ENCODE results near the gene HSPA9. TPM values are rescaled to one million over a fixed set of nuclear protein-coding genes. Genes with fewer than 3 reads are reported as not detected.

Gene HSPA9
- total RNA-seq, 1 experiment from 2014 or later, result 414 TPM

DNA sequence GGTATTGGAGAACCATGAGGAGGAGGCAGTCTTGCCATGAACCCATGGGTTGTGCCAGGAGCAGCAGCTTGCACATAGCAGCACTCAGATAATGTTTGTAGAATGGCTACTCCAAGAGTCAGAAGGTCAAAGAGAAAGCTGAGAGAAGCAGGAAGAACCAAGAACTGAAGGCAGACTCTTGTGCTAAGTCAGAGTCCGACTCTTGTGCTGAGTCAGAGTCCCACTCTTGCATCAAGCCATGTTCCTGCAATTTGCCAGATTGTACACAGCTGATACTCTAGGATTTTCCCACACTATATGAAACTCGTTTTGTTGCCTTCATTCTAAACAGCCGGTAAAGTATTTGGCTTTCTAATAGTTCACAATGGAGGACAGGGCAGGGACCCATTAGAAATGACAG is 26.2 kb upstream of the HSPA9 start:
- no peak for ATAC-seq

DNA sequence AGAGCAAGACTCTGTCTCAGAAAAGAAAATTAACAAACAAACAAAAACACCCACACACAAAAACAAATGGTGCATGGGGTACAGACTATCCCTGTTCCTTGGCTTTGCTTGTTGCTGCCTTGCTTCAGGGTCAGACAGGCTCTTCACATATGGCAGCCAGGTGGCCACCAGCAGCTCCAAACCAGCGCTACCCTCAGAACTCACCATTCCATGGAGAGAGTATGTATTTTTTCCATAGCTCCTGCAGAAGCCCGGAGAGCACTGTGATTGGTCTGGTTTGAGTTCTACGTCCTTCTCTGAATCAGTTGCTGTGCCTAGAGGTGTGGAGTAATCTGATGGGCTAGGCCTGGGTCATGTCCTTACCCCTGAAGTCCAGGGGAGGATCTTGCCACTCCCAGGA is 25.2 kb upstream of the HSPA9 start:
- H3K4me1 Mint-ChIP-seq, result peaks cover 11% of the 10 kb centered on the region
- ChIA-PET CTCF (interaction anchor here (1.6 to 1.9 kb wide), 2 partner anchors 11 kb away, joined by 6 read pairs; no protein-coding TSS in a partner anchor), POLR2A (no interaction called here)
- no peaks in the 10 kb centered on the region for H3K36me3 Mint-ChIP-seq
- no peak for TF ChIP-seq PRRX2 (CRISPR knock-in tag; IDR thresholded peaks at IDR 0.05)
- TF ChIP-seq OVOL2 (CRISPR knock-in tag; IDR thresholded peaks at IDR 0.05; ENCODE audit: borderline replicate concordance), result no peak
- no peak for TF ChIP-seq ETV6 (CRISPR knock-in tag; IDR thresholded peaks at IDR 0.05)
- ATAC-seq, result no peak
- H3K27ac Mint-ChIP-seq, result no peak overlapping the region
- no peak for DNase-seq (ENCODE audit: low spot score)
- no peaks in the 10 kb centered on the region for H3K27me3 Mint-ChIP-seq (ENCODE audit: low read depth)
- H3K9me3 Mint-ChIP-seq, result peaks cover 3% of the 10 kb centered on the region; the same call in 1 of the 2 replicates
- H3K4me3 Mint-ChIP-seq, result no peak overlapping the region

More for the DNA sequence above, 26.2 kb upstream of the HSPA9 start:
- ChIA-PET CTCF (interaction anchor here (1.9 kb wide), 1 partner anchor 10 kb away, joined by 6 read pairs; no protein-coding TSS in a partner anchor), POLR2A (no interaction called here)
- Mint-ChIP-seq H3K9me3 (peaks cover 3% of the 10 kb centered on the region; the same call in 1 of the 2 replicates), H3K4me1 (peaks cover 11% of the 10 kb centered on the region), H3K4me3 (no peak overlapping the region), H3K27ac (no peak overlapping the region), H3K27me3 (ENCODE audit: low read depth) (no peaks in the 10 kb centered on the region), H3K36me3 (no peaks in the 10 kb centered on the region)
- TF ChIP-seq, protein P1, sequence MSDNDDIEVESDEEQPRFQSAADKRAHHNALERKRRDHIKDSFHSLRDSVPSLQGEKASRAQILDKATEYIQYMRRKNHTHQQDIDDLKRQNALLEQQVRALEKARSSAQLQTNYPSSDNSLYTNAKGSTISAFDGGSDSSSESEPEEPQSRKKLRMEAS (CRISPR knock-in tag; IDR thresholded peaks at IDR 0.05), result no peak
- no peak for TF ChIP-seq MXD4 (CRISPR knock-in tag; IDR thresholded peaks at IDR 0.05; ENCODE audit: borderline replicate concordance)
- no peak for TF ChIP-seq ETV6 (CRISPR knock-in tag; IDR thresholded peaks at IDR 0.05)
- TF ChIP-seq, protein P2, sequence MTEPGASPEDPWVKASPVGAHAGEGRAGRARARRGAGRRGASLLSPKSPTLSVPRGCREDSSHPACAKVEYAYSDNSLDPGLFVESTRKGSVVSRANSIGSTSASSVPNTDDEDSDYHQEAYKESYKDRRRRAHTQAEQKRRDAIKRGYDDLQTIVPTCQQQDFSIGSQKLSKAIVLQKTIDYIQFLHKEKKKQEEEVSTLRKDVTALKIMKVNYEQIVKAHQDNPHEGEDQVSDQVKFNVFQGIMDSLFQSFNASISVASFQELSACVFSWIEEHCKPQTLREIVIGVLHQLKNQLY (CRISPR knock-in tag; IDR thresholded peaks at IDR 0.05), result no peak
- TF ChIP-seq, protein P3, sequence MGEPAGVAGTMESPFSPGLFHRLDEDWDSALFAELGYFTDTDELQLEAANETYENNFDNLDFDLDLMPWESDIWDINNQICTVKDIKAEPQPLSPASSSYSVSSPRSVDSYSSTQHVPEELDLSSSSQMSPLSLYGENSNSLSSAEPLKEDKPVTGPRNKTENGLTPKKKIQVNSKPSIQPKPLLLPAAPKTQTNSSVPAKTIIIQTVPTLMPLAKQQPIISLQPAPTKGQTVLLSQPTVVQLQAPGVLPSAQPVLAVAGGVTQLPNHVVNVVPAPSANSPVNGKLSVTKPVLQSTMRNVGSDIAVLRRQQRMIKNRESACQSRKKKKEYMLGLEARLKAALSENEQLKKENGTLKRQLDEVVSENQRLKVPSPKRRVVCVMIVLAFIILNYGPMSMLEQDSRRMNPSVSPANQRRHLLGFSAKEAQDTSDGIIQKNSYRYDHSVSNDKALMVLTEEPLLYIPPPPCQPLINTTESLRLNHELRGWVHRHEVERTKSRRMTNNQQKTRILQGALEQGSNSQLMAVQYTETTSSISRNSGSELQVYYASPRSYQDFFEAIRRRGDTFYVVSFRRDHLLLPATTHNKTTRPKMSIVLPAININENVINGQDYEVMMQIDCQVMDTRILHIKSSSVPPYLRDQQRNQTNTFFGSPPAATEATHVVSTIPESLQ (CRISPR knock-in tag; IDR thresholded peaks at IDR 0.05), result no peak
- TF ChIP-seq KAT7 (CRISPR knock-in tag; IDR thresholded peaks at IDR 0.05; ENCODE audit: borderline replicate concordance), result no peak
- TF ChIP-seq, protein P4, sequence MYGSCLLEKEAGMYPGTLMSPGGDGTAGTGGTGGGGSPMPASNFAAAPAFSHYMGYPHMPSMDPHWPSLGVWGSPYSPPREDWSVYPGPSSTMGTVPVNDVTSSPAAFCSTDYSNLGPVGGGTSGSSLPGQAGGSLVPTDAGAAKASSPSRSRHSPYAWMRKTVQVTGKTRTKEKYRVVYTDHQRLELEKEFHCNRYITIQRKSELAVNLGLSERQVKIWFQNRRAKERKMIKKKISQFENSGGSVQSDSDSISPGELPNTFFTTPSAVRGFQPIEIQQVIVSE (CRISPR knock-in tag; IDR thresholded peaks at IDR 0.05; ENCODE audit: borderline replicate concordance), result no peak
- TF ChIP-seq JUN (CRISPR knock-in tag; IDR thresholded peaks at IDR 0.05), result no peak
- TF ChIP-seq, protein P5, sequence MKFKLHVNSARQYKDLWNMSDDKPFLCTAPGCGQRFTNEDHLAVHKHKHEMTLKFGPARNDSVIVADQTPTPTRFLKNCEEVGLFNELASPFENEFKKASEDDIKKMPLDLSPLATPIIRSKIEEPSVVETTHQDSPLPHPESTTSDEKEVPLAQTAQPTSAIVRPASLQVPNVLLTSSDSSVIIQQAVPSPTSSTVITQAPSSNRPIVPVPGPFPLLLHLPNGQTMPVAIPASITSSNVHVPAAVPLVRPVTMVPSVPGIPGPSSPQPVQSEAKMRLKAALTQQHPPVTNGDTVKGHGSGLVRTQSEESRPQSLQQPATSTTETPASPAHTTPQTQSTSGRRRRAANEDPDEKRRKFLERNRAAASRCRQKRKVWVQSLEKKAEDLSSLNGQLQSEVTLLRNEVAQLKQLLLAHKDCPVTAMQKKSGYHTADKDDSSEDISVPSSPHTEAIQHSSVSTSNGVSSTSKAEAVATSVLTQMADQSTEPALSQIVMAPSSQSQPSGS (CRISPR knock-in tag; IDR thresholded peaks at IDR 0.05; ENCODE audit: borderline replicate concordance, low read depth), result no peak
- TF ChIP-seq, protein P6, sequence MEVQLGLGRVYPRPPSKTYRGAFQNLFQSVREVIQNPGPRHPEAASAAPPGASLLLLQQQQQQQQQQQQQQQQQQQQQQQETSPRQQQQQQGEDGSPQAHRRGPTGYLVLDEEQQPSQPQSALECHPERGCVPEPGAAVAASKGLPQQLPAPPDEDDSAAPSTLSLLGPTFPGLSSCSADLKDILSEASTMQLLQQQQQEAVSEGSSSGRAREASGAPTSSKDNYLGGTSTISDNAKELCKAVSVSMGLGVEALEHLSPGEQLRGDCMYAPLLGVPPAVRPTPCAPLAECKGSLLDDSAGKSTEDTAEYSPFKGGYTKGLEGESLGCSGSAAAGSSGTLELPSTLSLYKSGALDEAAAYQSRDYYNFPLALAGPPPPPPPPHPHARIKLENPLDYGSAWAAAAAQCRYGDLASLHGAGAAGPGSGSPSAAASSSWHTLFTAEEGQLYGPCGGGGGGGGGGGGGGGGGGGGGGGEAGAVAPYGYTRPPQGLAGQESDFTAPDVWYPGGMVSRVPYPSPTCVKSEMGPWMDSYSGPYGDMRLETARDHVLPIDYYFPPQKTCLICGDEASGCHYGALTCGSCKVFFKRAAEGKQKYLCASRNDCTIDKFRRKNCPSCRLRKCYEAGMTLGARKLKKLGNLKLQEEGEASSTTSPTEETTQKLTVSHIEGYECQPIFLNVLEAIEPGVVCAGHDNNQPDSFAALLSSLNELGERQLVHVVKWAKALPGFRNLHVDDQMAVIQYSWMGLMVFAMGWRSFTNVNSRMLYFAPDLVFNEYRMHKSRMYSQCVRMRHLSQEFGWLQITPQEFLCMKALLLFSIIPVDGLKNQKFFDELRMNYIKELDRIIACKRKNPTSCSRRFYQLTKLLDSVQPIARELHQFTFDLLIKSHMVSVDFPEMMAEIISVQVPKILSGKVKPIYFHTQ (CRISPR knock-in tag; IDR thresholded peaks at IDR 0.05), result no peak
- no peak for DNase-seq (ENCODE audit: low spot score)

Data from WTC11 (cell line).